Psoas muscle (tissue), 8 donors: ENCODE measurements around the gene CNGA2. TPM values are rescaled to one million over a fixed set of nuclear protein-coding genes. Genes with fewer than 3 reads are reported as not detected.

ENCODE experiments used
- ATAC-seq, 4 donors: fragments of 200-7000 bp; cut with Tn5 transposase; one replicate each; pipeline ENCODE4 v1.9.1; 2020; ENCODE audit warnings: moderate library complexity in 3 of 4, mild to moderate bottlenecking in 2 of 4
- DNase-seq, 2 donors: peaks; one replicate each; pipeline ENCODE4 v3.0.0-alpha.2; 2020
- H3K27ac ChIP-seq: fragments of 200-600 bp; one replicate; pipeline ENCODE4 v1.8.0; 2022
- H3K27me3 ChIP-seq, 3 donors: fragments of 200-600 bp in 1 of 3; one replicate each; pipeline versions ENCODE4 v1.6.1 to v1.8.0; 2013 to 2022; ENCODE audit warnings: low read length in 2 of 3, mild to moderate bottlenecking in 2 of 3, moderate library complexity in 1 of 3; ENCODE audit not compliant: insufficient read depth in 3 of 3
- H3K36me3 ChIP-seq, 2 donors: fragments of 200-600 bp in 1 of 2; one replicate each; pipeline versions ENCODE4 v1.6.1 to v1.8.0; 2013 to 2022; ENCODE audit warnings: low read depth in 1 of 2, mild to moderate bottlenecking in 1 of 2, moderate library complexity in 1 of 2; ENCODE audit not compliant: insufficient read depth in 1 of 2
- H3K4me1 ChIP-seq: fragments of 200-600 bp; one replicate; pipeline ENCODE4 v1.8.0; 2022
- H3K4me3 ChIP-seq: fragments of 200-600 bp; one replicate; pipeline ENCODE4 v1.8.0; 2022; ENCODE audit warnings: mild to moderate bottlenecking
- H3K9me3 ChIP-seq: fragments of 200-600 bp; one replicate; pipeline ENCODE4 v1.8.0; 2022
- WGBS, 3 donors: extraction: QIAGEN DNeasy Blood & Tissue Kit; methylation state at CpG; one replicate each; pipeline versions ENCODE4 v1.1.6 to v1.1.7; 2013; 5-methylcytosine and 5-hydroxymethylcytosine counted together
- intact Hi-C, 2 donors: fragments of 100-400 bp; cut with DNase I; formaldehyde crosslinking; loops; one replicate each; pipeline versions ENCODE4 v1.11.0 to v1.14.2; 2022
- polyA plus RNA-seq, 3 donors: library from polyadenylated mRNA; stranded (reverse); fragments of 200-250 nt; gene quantifications; one replicate each; pipeline ENCODE4 v1.2.3, GENCODE V29; 2013
- total RNA-seq, 4 donors: library from RNA; stranded (reverse); fragmentation: NEBNext Ultra II Directional in 2 of 4; extraction: Animal tissue kit (Norgen Biotek cat#: 25700) in 2 of 4; gene quantifications; one replicate each; pipeline versions ENCODE4 v1.2.1 to v1.2.4, GENCODE V29; 2021 to 2023
- TF ChIP-seq, protein P1 (sequence below): fragments of 200-600 bp; IDR thresholded peaks from one replicate; pipeline ENCODE4 v1.8.0; 2022; ENCODE audit warnings: antibody characterized with exemption
- donor health status: healthy with polysubstance abuse.
- donor health status: DM: no; HTN: no; CAD: no; lungs with moderate emphysema.
- donor health status: Bipolar disorder and iron deficiency.
- donor health status: healthy.
- donor health status: DM: yes; HTN: yes; CAD: no.
- donor health status: DM: no; HTN: no; CAD: no.
- donor health status: DM: no; HTN: no; CAD: no.
- donor health status: DM: yes; HTN: yes; CAD: no.

CNGA2 gene
- total and polyA plus RNA-seq, 7 donors, result not detected

DNA sequence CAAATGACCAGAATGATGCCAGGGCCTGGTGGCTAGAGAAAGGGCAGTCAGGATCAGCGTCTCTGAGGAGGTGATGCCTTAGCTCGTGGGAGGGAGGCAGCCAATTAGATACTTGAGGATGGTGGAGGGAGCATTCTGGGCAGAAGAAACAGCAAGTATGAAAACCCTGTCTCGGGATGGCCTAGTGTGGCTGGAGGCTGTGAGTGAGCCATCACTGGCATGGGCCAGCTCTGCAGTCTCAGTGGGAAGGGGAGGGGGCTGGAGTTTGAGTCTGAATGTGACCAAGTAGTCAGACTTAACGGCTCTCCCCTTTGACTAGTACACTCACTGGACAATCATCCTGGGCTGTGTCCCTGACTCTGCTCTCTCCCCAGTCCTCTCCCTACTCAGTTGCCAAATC is 7.1 kb downstream of the CNGA2 start:
- intact Hi-C loops, result no loop called here
- no peaks in the 10 kb centered on the region for H3K4me1 ChIP-seq
- H3K27me3 ChIP-seq, result no peaks in the 10 kb centered on the region
- TF ChIP-seq, protein P1, sequence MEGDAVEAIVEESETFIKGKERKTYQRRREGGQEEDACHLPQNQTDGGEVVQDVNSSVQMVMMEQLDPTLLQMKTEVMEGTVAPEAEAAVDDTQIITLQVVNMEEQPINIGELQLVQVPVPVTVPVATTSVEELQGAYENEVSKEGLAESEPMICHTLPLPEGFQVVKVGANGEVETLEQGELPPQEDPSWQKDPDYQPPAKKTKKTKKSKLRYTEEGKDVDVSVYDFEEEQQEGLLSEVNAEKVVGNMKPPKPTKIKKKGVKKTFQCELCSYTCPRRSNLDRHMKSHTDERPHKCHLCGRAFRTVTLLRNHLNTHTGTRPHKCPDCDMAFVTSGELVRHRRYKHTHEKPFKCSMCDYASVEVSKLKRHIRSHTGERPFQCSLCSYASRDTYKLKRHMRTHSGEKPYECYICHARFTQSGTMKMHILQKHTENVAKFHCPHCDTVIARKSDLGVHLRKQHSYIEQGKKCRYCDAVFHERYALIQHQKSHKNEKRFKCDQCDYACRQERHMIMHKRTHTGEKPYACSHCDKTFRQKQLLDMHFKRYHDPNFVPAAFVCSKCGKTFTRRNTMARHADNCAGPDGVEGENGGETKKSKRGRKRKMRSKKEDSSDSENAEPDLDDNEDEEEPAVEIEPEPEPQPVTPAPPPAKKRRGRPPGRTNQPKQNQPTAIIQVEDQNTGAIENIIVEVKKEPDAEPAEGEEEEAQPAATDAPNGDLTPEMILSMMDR, result no peak
- ATAC-seq (no peak), DNase-seq (no peak)
- H3K9me3 ChIP-seq, result no peaks in the 10 kb centered on the region
- no peak overlapping the region for H3K4me3 ChIP-seq
- no peaks in the 10 kb centered on the region for H3K36me3 ChIP-seq
- WGBS, 3 donors, result 70 to 93% (median 83%) methylated on average over 4 of the region's 4 CpGs
- H3K27ac ChIP-seq, result no peak overlapping the region

DNA sequence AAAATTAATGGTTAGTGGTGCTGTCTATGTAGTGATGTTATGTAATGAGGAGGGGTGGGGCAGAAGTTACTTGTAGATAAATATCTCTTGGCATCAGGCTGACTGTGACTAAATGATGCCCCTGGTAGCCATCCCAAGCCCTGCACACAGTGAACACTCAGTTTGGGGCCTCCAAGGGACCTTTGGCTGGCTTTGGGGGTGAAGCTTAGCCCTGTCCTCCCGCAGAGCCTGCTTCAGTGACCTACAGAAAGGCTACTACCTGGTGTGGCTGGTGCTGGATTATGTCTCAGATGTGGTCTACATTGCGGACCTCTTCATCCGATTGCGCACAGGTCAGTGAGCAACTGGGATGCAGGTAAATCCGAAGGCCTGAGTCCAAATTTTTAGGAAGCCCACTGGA is 7.8 kb downstream of the CNGA2 start:
- TF ChIP-seq, protein P1, result no peak
- intact Hi-C loops, result no loop called here
- no peak overlapping the region for H3K4me3 ChIP-seq
- no peaks in the 10 kb centered on the region for H3K36me3 ChIP-seq
- 80 to 98% (median 95%) methylated on average over 5 of the region's 5 CpGs for WGBS, 3 donors
- no peak overlapping the region for H3K27ac ChIP-seq
- no peaks in the 10 kb centered on the region for H3K9me3 ChIP-seq
- no peaks in the 10 kb centered on the region for H3K4me1 ChIP-seq
- no peak for DNase-seq
- no peak for ATAC-seq
- H3K27me3 ChIP-seq, result no peaks in the 10 kb centered on the region

DNA sequence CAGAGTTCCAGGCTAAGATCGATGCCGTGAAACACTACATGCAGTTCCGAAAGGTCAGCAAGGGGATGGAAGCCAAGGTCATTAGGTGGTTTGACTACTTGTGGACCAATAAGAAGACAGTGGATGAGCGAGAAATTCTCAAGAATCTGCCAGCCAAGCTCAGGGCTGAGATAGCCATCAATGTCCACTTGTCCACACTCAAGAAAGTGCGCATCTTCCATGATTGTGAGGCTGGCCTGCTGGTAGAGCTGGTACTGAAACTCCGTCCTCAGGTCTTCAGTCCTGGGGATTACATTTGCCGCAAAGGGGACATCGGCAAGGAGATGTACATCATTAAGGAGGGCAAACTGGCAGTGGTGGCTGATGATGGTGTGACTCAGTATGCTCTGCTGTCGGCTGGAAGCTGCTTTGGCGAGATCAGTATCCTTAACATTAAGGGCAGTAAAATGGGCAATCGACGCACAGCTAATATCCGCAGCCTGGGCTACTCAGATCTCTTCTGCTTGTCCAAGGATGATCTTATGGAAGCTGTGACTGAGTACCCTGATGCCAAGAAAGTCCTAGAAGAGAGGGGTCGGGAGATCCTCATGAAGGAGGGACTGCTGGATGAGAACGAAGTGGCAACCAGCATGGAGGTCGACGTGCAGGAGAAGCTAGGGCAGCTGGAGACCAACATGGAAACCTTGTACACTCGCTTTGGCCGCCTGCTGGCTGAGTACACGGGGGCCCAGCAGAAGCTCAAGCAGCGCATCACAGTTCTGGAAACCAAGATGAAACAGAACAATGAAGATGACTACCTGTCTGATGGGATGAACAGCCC is 9.3 kb downstream of the CNGA2 start:
- Histone ChIP-seq H3K4me1 (no peaks in the 10 kb centered on the region), H3K27me3 (no peaks in the 10 kb centered on the region), H3K36me3 (no peaks in the 10 kb centered on the region), H3K9me3 (no peaks in the 10 kb centered on the region), H3K4me3 (no peak overlapping the region), H3K27ac (no peak overlapping the region)
- WGBS, 3 donors, result 92 to 95% (median 95%) methylated on average over 21 of the region's 21 CpGs
- DNase-seq (no peak), ATAC-seq (no peak)
- TF ChIP-seq, protein P1, result no peak
- intact Hi-C loops, result no loop called here

DNA sequence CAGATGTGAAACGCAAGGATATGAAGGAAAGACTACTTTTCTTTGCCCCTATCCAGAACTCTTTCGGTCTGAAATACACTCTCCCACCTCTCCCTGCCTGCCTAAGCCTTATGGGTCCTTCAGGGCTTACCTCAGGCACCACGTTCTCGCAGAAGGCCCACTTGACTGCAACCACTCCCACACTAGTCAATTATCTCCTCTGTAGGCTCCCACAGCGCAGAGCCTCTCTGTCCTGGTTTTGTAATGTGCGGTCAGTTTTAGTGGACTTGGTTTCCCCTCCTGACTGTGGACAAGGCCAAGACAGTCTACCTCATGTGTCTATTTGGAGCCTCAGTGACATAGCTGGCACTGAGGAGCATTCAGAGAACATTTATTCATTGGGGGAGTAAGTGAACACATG is 11.1 kb downstream of the CNGA2 start:
- no peak for ATAC-seq
- intact Hi-C loops, result no loop called here
- whole genome bisulfite sequencing, 3 donors, result 78 to 91% (median 88%) methylated on average over 6 of the region's 6 CpGs

More for the DNA sequence above, 11.1 kb downstream of the CNGA2 start:
- Histone ChIP-seq H3K4me1 (no peaks in the 10 kb centered on the region), H3K4me3 (no peak overlapping the region), H3K27me3 (peaks cover 0 to 8% (median 0%) of the 10 kb centered on the region in 3 donors), H3K9me3 (no peaks in the 10 kb centered on the region), H3K36me3 (no peaks in the 10 kb centered on the region), H3K27ac (no peak overlapping the region)
- TF ChIP-seq, protein P1, result no peak
- no peak for DNase-seq
